MM.1S (cell line): ENCODE measurements around the gene UBTD1.
A peak's percentile ranks its signal among the peaks of the same experiment; 100 is the strongest.

ENCODE experiments used
- DNase-seq: peaks from one replicate; pipeline ENCODE4 v3.0.0-alpha.2; 2015
- H2AFZ ChIP-seq: fragments of 300-600 bp; sonication (generic); 2 replicates; pipeline ENCODE4 v1.6.0; 2016; ENCODE audit warnings: antibody characterized with exemption, low read length
- H3F3A ChIP-seq: fragments of 300-600 bp; sonication (generic); 2 replicates; pipeline ENCODE4 v1.6.1; 2016; ENCODE audit warnings: mild to moderate bottlenecking, antibody characterized with exemption, low read length, moderate library complexity, mixed read lengths; ENCODE audit not compliant: insufficient read depth
- H3K27ac ChIP-seq: fragments of 300-600 bp; sonication (generic); 2 replicates; pipeline ENCODE4 v1.5.1; 2016; ENCODE audit warnings: mild to moderate bottlenecking, low read length
- H3K27me3 ChIP-seq: fragments of 300-600 bp; sonication (generic); replicated peaks from 2 replicates; pipeline ENCODE4 v1.6.0; 2016; ENCODE audit warnings: low read length; ENCODE audit not compliant: insufficient read depth
- H3K36me3 ChIP-seq: fragments of 300-600 bp; sonication (generic); replicated peaks from 2 replicates; pipeline ENCODE4 v1.6.1; 2016; ENCODE audit warnings: mild to moderate bottlenecking, low read length, mixed read lengths; ENCODE audit not compliant: insufficient read depth
- H3K4me1 ChIP-seq: fragments of 300-600 bp; sonication (generic); 2 replicates; pipeline ENCODE4 v1.6.1; 2016; ENCODE audit warnings: low read length, mixed read lengths
- H3K4me2 ChIP-seq: fragments of 300-600 bp; sonication (generic); 2 replicates; pipeline ENCODE4 v1.6.0; 2016; ENCODE audit warnings: low read depth, low read length
- H3K4me3 ChIP-seq: fragments of 300-600 bp; sonication (generic); 2 replicates; pipeline ENCODE4 v1.5.1; 2016; ENCODE audit warnings: low read length, mixed read lengths
- H3K79me2 ChIP-seq: fragments of 300-600 bp; sonication (generic); 2 replicates; pipeline ENCODE4 v1.6.1; 2016; ENCODE audit warnings: mixed run types, low read length, mixed read lengths
- H3K9ac ChIP-seq: fragments of 300-600 bp; sonication (generic); 2 replicates; pipeline ENCODE4 v1.6.1; 2016; ENCODE audit warnings: low read length, mixed read lengths
- H3K9me2 ChIP-seq: fragments of 300-600 bp; sonication (generic); replicated peaks from 2 replicates; pipeline ENCODE4 v1.6.1; 2016; ENCODE audit warnings: mild to moderate bottlenecking, low read length, mixed read lengths; ENCODE audit not compliant: insufficient read depth
- H3K9me3 ChIP-seq: fragments of 300-600 bp; sonication (generic); replicated peaks from 2 replicates; pipeline ENCODE4 v1.6.1; 2016; ENCODE audit warnings: mild to moderate bottlenecking, low read length, mixed read lengths; ENCODE audit not compliant: insufficient read depth
- H4K20me1 ChIP-seq: fragments of 300-600 bp; sonication (generic); 2 replicates; pipeline ENCODE4 v1.6.1; 2016; ENCODE audit warnings: mild to moderate bottlenecking, low read length, moderate library complexity, mixed read lengths; ENCODE audit not compliant: insufficient read depth
- CTCF ChIP-seq: fragments of 300-600 bp; sonication (generic); IDR thresholded peaks from 2 replicates; pipeline ENCODE4 v1.5.1; 2016; ENCODE audit warnings: antibody characterized with exemption, low read length, mixed read lengths
- EZH2 ChIP-seq: fragments of 300-600 bp; sonication (generic); optimal IDR thresholded peaks from 2 replicates; pipeline ENCODE3; 2017; ENCODE audit warnings: low read depth, mild to moderate bottlenecking, antibody characterized with exemption, low read length, mixed read lengths
- EZH2phosphoT487 ChIP-seq: fragments of 300-600 bp; sonication (generic); IDR thresholded peaks from 2 replicates; pipeline ENCODE4 v1.6.1; 2018; ENCODE audit warnings: antibody characterized with exemption, low read length

The UBTD1 gene

GRCh38 chr10:97498841-97499560, at the start of gene UBTD1:
Gene UBTD1, plus strand, starts transcription at chr10:97498924. Its CDS starts 280 bp downstream, at chr10:97499204.
- Histone ChIP-seq H3K36me3 (no peaks in the 10 kb centered on the region), H3K9me2 (no peaks in the 10 kb centered on the region), H3F3A (peaks cover 9% of the 10 kb centered on the region), H3K4me1 (no peaks in the 10 kb centered on the region), H2AFZ (peak within 1 kb of the TSS; percentile 89), H4K20me1 (peaks cover 12% of the 10 kb centered on the region; the same call in 1 of the 2 replicates), H3K79me2 (peaks cover 42% of the 10 kb centered on the region), H3K27ac (peak within 1 kb of the TSS; percentile 93), H3K4me3 (peak within 1 kb of the TSS; percentile 100), H3K4me2 (peak within 1 kb of the TSS; percentile 96), H3K9me3 (no peaks in the 10 kb centered on the region), H3K9ac (peak within 1 kb of the TSS; percentile 96), H3K27me3 (peaks cover 16% of the 10 kb centered on the region)
- TF ChIP-seq CTCF (no peak), EZH2 (no peak), EZH2phosphoT487 (no peak)
- peak; percentile 11 for DNase-seq

GRCh38 chr10:97450828-97451227, 47.9 kb upstream of the UBTD1 start:
- Histone ChIP-seq H3F3A (no peaks in the 10 kb centered on the region), H2AFZ (no peak overlapping the region), H3K27ac (no peak overlapping the region), H3K4me3 (no peak overlapping the region), H3K9me3 (no peaks in the 10 kb centered on the region), H3K9ac (no peak overlapping the region), H3K27me3 (no peaks in the 10 kb centered on the region), H3K4me2 (no peak overlapping the region), H3K9me2 (no peaks in the 10 kb centered on the region), H4K20me1 (no peaks in the 10 kb centered on the region), H3K79me2 (peaks cover 67% of the 10 kb centered on the region), H3K36me3 (no peaks in the 10 kb centered on the region), H3K4me1 (0 out of 2 replicates have a peak, but pooled peaks cover 6% of the 10 kb centered on the region)
- no peak for DNase-seq
- TF ChIP-seq CTCF (no peak), EZH2phosphoT487 (no peak), EZH2 (no peak)

- Histone ChIP-seq H2AFZ (no peak overlapping the region), H3K9ac (no peak overlapping the region), H3K36me3 (0 out of 2 replicates have a peak, but pooled peaks cover under 1% of the 10 kb centered on the region), H3K4me2 (no peak overlapping the region), H3K79me2 (peaks cover 61% of the 10 kb centered on the region), H3F3A (no peaks in the 10 kb centered on the region), H3K27me3 (no peaks in the 10 kb centered on the region), H3K9me2 (no peaks in the 10 kb centered on the region), H4K20me1 (no peaks in the 10 kb centered on the region), H3K27ac (no peak overlapping the region), H3K9me3 (no peaks in the 10 kb centered on the region), H3K4me3 (no peak overlapping the region), H3K4me1 (0 out of 2 replicates have a peak, but pooled peaks cover 6% of the 10 kb centered on the region)
- TF ChIP-seq EZH2, result no peak
- TF ChIP-seq CTCF, result no peak
- TF ChIP-seq EZH2phosphoT487, result no peak
- DNase-seq, result no peak
Observed at GRCh38 chr10:97451605-97452004, 47.1 kb upstream of the UBTD1 start.
